Mucosa of descending colon (tissue), 3 donors: Measurements from ENCODE around the gene FRMD4A. TPM values are rescaled to one million over a fixed set of nuclear protein-coding genes. Genes with fewer than 3 reads are reported as not detected.

Experiments
- ATAC-seq: fragments of 200-7000 bp; cut with Tn5 transposase; one replicate; pipeline ENCODE4 v1.9.1; 2020; ENCODE audit warnings: mild to moderate bottlenecking, moderate library complexity
- DNase-seq, 3 donors: peaks; one replicate each; pipeline ENCODE4 v3.0.0-alpha.2; 2020
- H3K36me3 ChIP-seq: fragments of 200-600 bp; one replicate; pipeline ENCODE4 v1.8.0; 2021; ENCODE audit warnings: low read depth, mild to moderate bottlenecking
- H3K4me1 ChIP-seq: fragments of 200-600 bp; one replicate; pipeline ENCODE4 v1.8.0; 2021; ENCODE audit warnings: low read depth, mild to moderate bottlenecking
- H3K4me3 ChIP-seq: fragments of 200-600 bp; one replicate; pipeline ENCODE4 v1.8.0; 2021; ENCODE audit warnings: mild to moderate bottlenecking
- H3K9me3 ChIP-seq: fragments of 200-600 bp; one replicate; pipeline ENCODE4 v1.8.0; 2021; ENCODE audit warnings: mild to moderate bottlenecking
- intact Hi-C, 2 donors: fragments of 100-400 bp; cut with DNase I in 1 of 2; cut with micrococcal nuclease in 1 of 2; formaldehyde crosslinking; loops; one replicate each; pipeline versions ENCODE4 v1.11.0 to v1.11.1; 2022; cut with DNase I, micrococcal nuclease
- total RNA-seq, 3 donors: library from RNA; stranded (reverse); fragmentation: NEBNext Ultra II Directional in 2 of 3; extraction: Animal tissue kit (Norgen Biotek cat#: 25700) in 2 of 3; gene quantifications; one replicate each; pipeline versions ENCODE4 v1.2.1 to v1.2.4, GENCODE V29; 2021 to 2023
- TF ChIP-seq, protein P1 (sequence below): fragments of 200-600 bp; IDR thresholded peaks from one replicate; pipeline ENCODE4 v1.8.0; 2022; ENCODE audit warnings: antibody characterized with exemption, mild to moderate bottlenecking
- donor health status: DM: no; HTN: no; CAD: no; lungs with moderate emphysema.
- donor health status: DM: no; HTN: no; CAD: no.
- donor health status: DM: no; HTN: yes; CAD: no.

Gene FRMD4A
- total RNA-seq, 3 donors from 2014 or later = 9.8 to 40.6 (median 17.2) TPM

DNA sequence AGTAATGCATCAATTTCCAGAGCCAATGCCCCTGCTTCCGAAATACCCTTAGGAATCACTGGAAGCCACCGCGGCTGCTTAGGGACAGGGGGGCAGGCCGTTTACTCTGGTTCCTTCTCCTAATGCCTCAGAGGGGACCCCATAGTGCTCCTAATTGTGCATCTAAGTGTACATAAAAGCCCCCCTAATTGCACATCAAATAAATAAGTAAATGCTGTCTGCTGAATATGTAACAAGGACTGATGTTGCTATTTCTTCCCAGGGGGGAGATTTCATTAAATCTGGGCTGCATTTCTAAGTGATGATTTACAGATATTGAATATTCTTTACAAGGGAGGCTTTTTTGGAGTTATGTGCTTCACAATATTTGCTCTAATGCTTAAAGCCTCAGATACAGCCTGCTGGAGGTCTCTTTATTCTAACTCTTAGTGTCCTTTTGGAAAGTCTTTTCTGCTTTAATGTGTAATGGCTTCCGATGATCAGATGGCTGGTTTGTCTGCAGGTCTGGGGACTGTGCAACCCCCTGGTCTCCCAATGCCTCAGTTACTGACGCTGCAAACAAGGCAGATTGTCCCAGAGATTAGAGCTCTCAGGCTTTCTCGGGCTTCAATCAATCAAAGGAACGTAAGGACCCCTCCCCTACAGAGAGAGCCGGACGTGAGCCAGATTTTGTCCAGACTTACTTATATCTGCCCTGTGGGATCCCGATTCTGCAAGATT is 601.0 kb downstream of the FRMD4A start:
- intact Hi-C loops = no loop called here
- H3K36me3 ChIP-seq = no peaks in the 10 kb centered on the region
- no peaks in the 10 kb centered on the region for H3K4me1 ChIP-seq
- TF ChIP-seq, protein P1, sequence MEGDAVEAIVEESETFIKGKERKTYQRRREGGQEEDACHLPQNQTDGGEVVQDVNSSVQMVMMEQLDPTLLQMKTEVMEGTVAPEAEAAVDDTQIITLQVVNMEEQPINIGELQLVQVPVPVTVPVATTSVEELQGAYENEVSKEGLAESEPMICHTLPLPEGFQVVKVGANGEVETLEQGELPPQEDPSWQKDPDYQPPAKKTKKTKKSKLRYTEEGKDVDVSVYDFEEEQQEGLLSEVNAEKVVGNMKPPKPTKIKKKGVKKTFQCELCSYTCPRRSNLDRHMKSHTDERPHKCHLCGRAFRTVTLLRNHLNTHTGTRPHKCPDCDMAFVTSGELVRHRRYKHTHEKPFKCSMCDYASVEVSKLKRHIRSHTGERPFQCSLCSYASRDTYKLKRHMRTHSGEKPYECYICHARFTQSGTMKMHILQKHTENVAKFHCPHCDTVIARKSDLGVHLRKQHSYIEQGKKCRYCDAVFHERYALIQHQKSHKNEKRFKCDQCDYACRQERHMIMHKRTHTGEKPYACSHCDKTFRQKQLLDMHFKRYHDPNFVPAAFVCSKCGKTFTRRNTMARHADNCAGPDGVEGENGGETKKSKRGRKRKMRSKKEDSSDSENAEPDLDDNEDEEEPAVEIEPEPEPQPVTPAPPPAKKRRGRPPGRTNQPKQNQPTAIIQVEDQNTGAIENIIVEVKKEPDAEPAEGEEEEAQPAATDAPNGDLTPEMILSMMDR = no peak
- H3K9me3 ChIP-seq = no peaks in the 10 kb centered on the region
- DNase-seq (no peak), ATAC-seq (no peak)
- no peak overlapping the region for H3K4me3 ChIP-seq

DNA sequence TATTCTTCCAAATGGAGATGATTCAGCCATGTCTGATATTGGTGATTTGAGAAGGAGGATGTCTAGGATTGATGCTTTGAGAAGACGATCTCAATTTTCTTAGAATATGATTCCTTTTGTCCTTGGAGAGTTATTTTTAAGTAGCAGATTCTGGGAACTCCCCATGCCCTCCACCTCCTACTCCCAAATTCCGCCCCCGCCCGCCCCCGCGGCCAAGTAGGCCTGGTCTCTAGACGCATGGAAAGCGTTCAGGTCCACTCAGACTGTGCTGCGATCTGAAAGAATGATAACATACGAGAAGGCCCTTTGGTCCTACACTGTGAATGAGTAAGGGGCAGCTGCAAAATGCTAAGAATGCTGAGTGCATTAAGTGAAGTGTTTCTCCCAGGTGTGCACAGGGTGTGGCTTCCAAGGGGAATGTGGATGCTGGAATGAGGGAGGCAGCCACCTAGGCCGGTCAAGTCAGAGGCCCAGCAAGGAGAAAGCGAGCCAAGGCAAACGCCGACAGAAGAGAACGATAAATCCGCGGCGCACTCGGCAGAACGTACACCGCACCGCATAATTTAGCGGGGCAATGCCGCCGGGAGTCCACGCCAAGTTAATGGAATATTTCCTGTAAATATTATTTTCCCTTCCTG is 601.7 kb downstream of the FRMD4A start:
- ATAC-seq (no peak), DNase-seq (no peak)
- no peak overlapping the region for H3K4me3 ChIP-seq
- no peaks in the 10 kb centered on the region for H3K9me3 ChIP-seq
- H3K36me3 ChIP-seq = no peaks in the 10 kb centered on the region
- TF ChIP-seq, protein P1 = no peak
- intact Hi-C loops = no loop called here
- no peaks in the 10 kb centered on the region for H3K4me1 ChIP-seq

DNA sequence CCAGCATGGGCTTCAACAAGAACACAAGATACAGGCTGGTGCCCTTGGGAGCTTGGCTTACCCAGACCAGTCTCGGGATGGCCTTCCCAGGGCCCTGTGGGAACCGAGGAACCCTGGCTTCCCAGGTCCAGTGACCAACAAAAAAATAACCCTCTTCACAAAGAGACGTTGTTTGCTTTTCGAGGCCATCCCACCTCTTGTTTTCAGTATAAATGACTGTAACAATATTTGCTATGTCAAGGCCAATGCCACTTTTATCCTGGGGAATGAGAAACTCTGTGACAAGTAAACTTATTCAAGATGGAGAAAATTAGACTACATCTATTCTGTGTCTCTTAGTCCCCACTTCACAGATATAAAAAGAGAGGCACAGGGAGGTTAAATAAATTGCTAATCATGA is 605.1 kb downstream of the FRMD4A start:
- TF ChIP-seq, protein P1 = no peak
- Histone ChIP-seq H3K9me3 (no peaks in the 10 kb centered on the region), H3K4me3 (no peak overlapping the region), H3K4me1 (no peaks in the 10 kb centered on the region), H3K36me3 (no peaks in the 10 kb centered on the region)
- DNase-seq = no peak
- ATAC-seq = no peak
- intact Hi-C loops = no loop called here

DNA sequence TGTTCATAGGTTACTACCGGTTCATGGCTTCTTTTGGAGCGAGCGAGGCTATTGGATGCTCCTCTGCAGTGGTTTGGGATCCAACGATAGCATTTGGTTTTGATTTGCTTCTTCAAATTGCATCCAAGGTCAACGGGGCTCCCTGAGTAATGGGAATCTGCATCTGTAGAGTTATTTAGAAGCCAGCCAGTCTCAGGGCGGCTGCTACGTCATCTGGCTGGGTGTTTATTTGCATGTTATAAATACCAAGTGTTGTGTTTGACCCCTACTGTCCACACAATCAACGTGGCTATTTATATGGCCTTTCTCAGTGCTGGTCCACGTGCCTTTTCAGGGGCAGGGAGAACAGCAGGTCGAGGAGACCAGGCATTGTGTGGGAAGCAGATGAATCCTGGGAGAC is 606.2 kb downstream of the FRMD4A start:
- TF ChIP-seq, protein P1 = no peak
- H3K4me3 ChIP-seq = no peak overlapping the region
- no peaks in the 10 kb centered on the region for H3K36me3 ChIP-seq
- intact Hi-C loops = no loop called here
- no peaks in the 10 kb centered on the region for H3K9me3 ChIP-seq
- ATAC-seq (no peak), DNase-seq (no peak)
- H3K4me1 ChIP-seq = no peaks in the 10 kb centered on the region

DNA sequence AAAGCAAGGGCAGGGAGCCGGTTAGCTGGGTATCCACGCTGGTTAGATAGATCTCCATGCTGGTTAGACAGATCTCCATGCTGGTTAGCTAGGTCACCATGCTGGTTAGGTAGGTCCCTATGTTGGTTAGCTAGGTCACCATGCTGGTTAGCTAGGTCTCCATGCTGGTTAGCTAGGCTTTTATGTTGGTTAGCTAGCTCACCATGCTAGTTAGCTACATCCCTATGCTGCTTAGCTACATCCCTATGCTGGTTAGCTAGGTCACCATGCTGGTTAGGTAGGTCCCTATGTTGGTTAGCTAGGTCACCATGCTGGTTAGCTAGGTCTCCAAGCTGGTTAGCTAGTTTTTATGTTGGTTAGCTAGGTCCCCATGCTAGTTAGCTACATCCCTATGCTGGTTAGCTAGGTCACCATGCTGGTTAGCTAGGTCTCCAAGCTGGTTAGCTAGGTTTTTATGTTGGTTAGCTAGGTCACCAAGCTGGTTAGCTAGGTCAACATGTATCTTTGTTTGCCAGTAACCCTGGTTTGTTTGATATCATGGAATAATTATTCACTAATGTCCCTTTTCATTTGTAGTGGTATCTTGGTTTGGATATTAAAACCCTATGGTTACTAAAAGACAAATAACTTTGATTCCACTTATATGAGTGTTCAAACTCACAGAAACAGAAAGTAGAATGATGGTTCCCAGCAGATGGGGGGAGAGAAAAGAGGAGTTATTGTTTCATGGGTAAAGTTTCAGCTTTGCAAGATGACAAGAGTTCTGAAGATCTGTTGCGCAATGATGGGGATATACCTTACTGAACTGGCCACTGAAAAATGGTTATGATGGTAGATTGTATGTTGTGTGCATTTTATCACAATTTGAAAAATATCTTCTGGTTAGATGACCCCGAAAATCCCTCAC is 607.7 kb downstream of the FRMD4A start:
- intact Hi-C loops = no loop called here
- no peak for ATAC-seq
- H3K4me3 ChIP-seq = no peak overlapping the region
- DNase-seq = no peak
- H3K36me3 ChIP-seq = no peaks in the 10 kb centered on the region
- TF ChIP-seq, protein P1 = no peak
- peaks cover 5% of the 10 kb centered on the region for H3K4me1 ChIP-seq
- no peaks in the 10 kb centered on the region for H3K9me3 ChIP-seq
